ENCODE measurements around the gene ALLC. TPM values are rescaled to one million over a fixed set of nuclear protein-coding genes. Genes with fewer than 3 reads are reported as not detected.

ALLC gene
- total and polyA plus RNA-seq, 4 donors = 0.09 to 1.4 (median 0.74) TPM

GRCh38 chr2:3679180-3679579, 21.2 kb downstream of the ALLC start:
- TF ChIP-seq FOXA1 (IDR thresholded peaks at IDR 0.05) (no peak), ATF3 (IDR thresholded peaks at IDR 0.05) (no peak), NR2F2 (IDR thresholded peaks at IDR 0.05) (no peak), EGR1 (IDR thresholded peaks at IDR 0.05; ENCODE audit: low read depth in 2 of 2) (no peak), GABPA (IDR thresholded peaks at IDR 0.05 in 1 of 2, conservative IDR thresholded peaks at IDR 0.05 in 1 of 2) (no peak), YY1 (IDR thresholded peaks at IDR 0.05) (no peak), JUND (IDR thresholded peaks at IDR 0.05) (no peak), CTCF (IDR thresholded peaks at IDR 0.05; ENCODE audit: low read depth, low read length, missing input control) (no peak), HNF4G (IDR thresholded peaks at IDR 0.05) (no peak), RAD21 (IDR thresholded peaks at IDR 0.05) (no peak), HNF4A (conservative IDR thresholded peaks at IDR 0.05) (no peak), ZBTB33 (IDR thresholded peaks at IDR 0.05) (no peak)
- no peak overlapping the region for H3K4me3 ChIP-seq (ENCODE audit: low read depth in 1 of 3, low read length in 3 of 3)
- H3K36me3 ChIP-seq (ENCODE audit: control insufficient read depth in 4 of 4, insufficient read depth in 3 of 4, low read depth in 1 of 4, low read length in 3 of 4) = no peaks in the 10 kb centered on the region
- H3K9me3 ChIP-seq (ENCODE audit: control insufficient read depth in 4 of 4, low read length in 3 of 4) = no peaks in the 10 kb centered on the region
- 95% methylated on average over 2 of the region's 2 CpGs for WGBS
- H3K9ac ChIP-seq (ENCODE audit: low read depth in 1 of 2, low read length in 2 of 2) = no peak overlapping the region
- no peak overlapping the region for H3K27ac ChIP-seq (ENCODE audit: low read depth in 1 of 2, low read length in 2 of 2)
- no peaks in the 10 kb centered on the region for H3K27me3 ChIP-seq (ENCODE audit: control insufficient read depth in 4 of 4, insufficient read depth in 4 of 4, low read length in 3 of 4)
- H3K4me1 ChIP-seq (ENCODE audit: control insufficient read depth in 4 of 4, insufficient read depth in 4 of 4, low read length in 3 of 4) = no peaks in the 10 kb centered on the region
- DNase-seq (ENCODE audit: low spot score) = no peak

GRCh38 chr2:3679616-3680393, 21.8 kb downstream of the ALLC start:
- no peak overlapping the region for H3K27ac ChIP-seq (ENCODE audit: low read depth in 1 of 2, low read length in 2 of 2)
- no peak overlapping the region for H3K4me3 ChIP-seq (ENCODE audit: low read depth in 1 of 3, low read length in 3 of 3)
- 85% methylated on average over 23 of the region's 23 CpGs for WGBS
- H3K9me3 ChIP-seq (ENCODE audit: control insufficient read depth in 4 of 4, low read length in 3 of 4) = no peaks in the 10 kb centered on the region
- no peak for DNase-seq (ENCODE audit: low spot score)
- no peaks in the 10 kb centered on the region for H3K27me3 ChIP-seq (ENCODE audit: control insufficient read depth in 4 of 4, insufficient read depth in 4 of 4, low read length in 3 of 4)
- no peaks in the 10 kb centered on the region for H3K4me1 ChIP-seq (ENCODE audit: control insufficient read depth in 4 of 4, insufficient read depth in 4 of 4, low read length in 3 of 4)
- no peak overlapping the region for H3K9ac ChIP-seq (ENCODE audit: low read depth in 1 of 2, low read length in 2 of 2)
- H3K36me3 ChIP-seq (ENCODE audit: control insufficient read depth in 4 of 4, insufficient read depth in 3 of 4, low read depth in 1 of 4, low read length in 3 of 4) = no peaks in the 10 kb centered on the region
- TF ChIP-seq EGR1 (IDR thresholded peaks at IDR 0.05; ENCODE audit: low read depth in 2 of 2) (no peak), SP1 (IDR thresholded peaks at IDR 0.05) (no peak), RAD21 (IDR thresholded peaks at IDR 0.05) (no peak), TAF1 (conservative IDR thresholded peaks at IDR 0.05) (no peak), FOXA1 (IDR thresholded peaks at IDR 0.05) (no peak), REST (IDR thresholded peaks at IDR 0.05) (no peak), CTCF (IDR thresholded peaks at IDR 0.05; ENCODE audit: low read depth, low read length, missing input control) (no peak), YY1 (IDR thresholded peaks at IDR 0.05) (no peak), JUND (IDR thresholded peaks at IDR 0.05) (no peak), GABPA (IDR thresholded peaks at IDR 0.05 in 1 of 2, conservative IDR thresholded peaks at IDR 0.05 in 1 of 2) (no peak), MAX (IDR thresholded peaks at IDR 0.05) (no peak), NR2F2 (IDR thresholded peaks at IDR 0.05) (no peak), ZBTB33 (IDR thresholded peaks at IDR 0.05) (no peak), ATF3 (IDR thresholded peaks at IDR 0.05) (no peak), HNF4A (conservative IDR thresholded peaks at IDR 0.05) (no peak), FOXA2 (IDR thresholded peaks at IDR 0.05) (no peak), HNF4G (IDR thresholded peaks at IDR 0.05) (no peak)

Data from liver (tissue), 9 donors.